ENCODE measurements around the gene MAP3K20.
"Not testable (repeated sequence)": the region's sequence is repeated elsewhere in the genome, so short reads cannot be mapped to it uniquely, and the experiment has no call there.

Gene MAP3K20

GRCh38 chr2:173126819-173127218, 51.2 kb downstream of the MAP3K20 start:
- DNase-seq: no peak

GRCh38 chr2:173128132-173128531, 52.5 kb downstream of the MAP3K20 start:
- DNase-seq: not testable (repeated sequence)

GRCh38 chr2:173130496-173131465, 55.1 kb downstream of the MAP3K20 start:
- DNase-seq: no peak

GRCh38 chr2:173132531-173132930, 56.9 kb downstream of the MAP3K20 start:
- DNase-seq: no peak

GRCh38 chr2:173134703-173135102, 59.1 kb downstream of the MAP3K20 start:
- no peak for DNase-seq

GRCh38 chr2:173136067-173136466, 60.4 kb downstream of the MAP3K20 start:
- no peak for DNase-seq

GRCh38 chr2:173136599-173136998, 61.0 kb downstream of the MAP3K20 start:
- no peak for DNase-seq

- no peak for DNase-seq
Measured at GRCh38 chr2:173137610-173138009, 62.0 kb downstream of the MAP3K20 start.

GRCh38 chr2:173138962-173139361, 63.3 kb downstream of the MAP3K20 start:
- no peak for DNase-seq

GRCh38 chr2:173141666-173142065, 66.0 kb downstream of the MAP3K20 start:
- no peak for DNase-seq

- DNase-seq: no peak
Measured at GRCh38 chr2:173145454-173145853, 69.8 kb downstream of the MAP3K20 start.

GRCh38 chr2:173146590-173146989, 70.9 kb downstream of the MAP3K20 start:
- no peak for DNase-seq

- DNase-seq: no peak
Measured at GRCh38 chr2:173148520-173148919, 72.9 kb downstream of the MAP3K20 start.

- no peak for DNase-seq
Measured at GRCh38 chr2:173149491-173149890, 73.8 kb downstream of the MAP3K20 start.

- no peak for DNase-seq
Measured at GRCh38 chr2:173150087-173150486, 74.4 kb downstream of the MAP3K20 start.

- no peak for DNase-seq
Measured at GRCh38 chr2:173150963-173151362, 75.3 kb downstream of the MAP3K20 start.

GRCh38 chr2:173151671-173152401, 76.2 kb downstream of the MAP3K20 start:
- DNase-seq: no peak

GRCh38 chr2:173153301-173153885, 77.7 kb downstream of the MAP3K20 start:
- DNase-seq: no peak

GRCh38 chr2:173157676-173158293, 82.1 kb downstream of the MAP3K20 start:
- no peak for DNase-seq

- DNase-seq: peak; percentile 83
Measured at GRCh38 chr2:173159791-173160463, 84.3 kb downstream of the MAP3K20 start.

- DNase-seq: no peak
Measured at GRCh38 chr2:173160618-173161017, 85.0 kb downstream of the MAP3K20 start.

- no peak for DNase-seq
Measured at GRCh38 chr2:173161040-173161439, 85.4 kb downstream of the MAP3K20 start.
